Thymus (tissue), 11 donors: Measurements from ENCODE around the gene PLCH1. TPM values are rescaled to one million over a fixed set of nuclear protein-coding genes. Genes with fewer than 3 reads are reported as not detected.

Experiments used
- DNase-seq, 9 donors: peaks; one replicate each; pipeline ENCODE4 v3.0.0-alpha.2; 2013; ENCODE audit warnings: low spot score in 9 of 9, low read depth in 6 of 9, missing footprints in 1 of 9
- H3K27ac ChIP-seq, 2 donors: one replicate each; pipeline ENCODE4 v1.5.1; 2013; ENCODE audit warnings: control low read depth in 1 of 2, low read depth in 1 of 2, low read length in 1 of 2, mild to moderate bottlenecking in 1 of 2, moderate library complexity in 1 of 2
- H3K27me3 ChIP-seq, 2 donors: one replicate each; pipeline ENCODE4 v1.5.1; 2013; ENCODE audit warnings: low read length in 1 of 2; ENCODE audit not compliant: control insufficient read depth in 2 of 2, insufficient read depth in 1 of 2
- H3K36me3 ChIP-seq, 2 donors: one replicate each; pipeline ENCODE4 v1.5.1; 2013; ENCODE audit warnings: low read length in 1 of 2, mild to moderate bottlenecking in 1 of 2, moderate library complexity in 1 of 2; ENCODE audit not compliant: control insufficient read depth in 2 of 2, insufficient read depth in 2 of 2
- H3K4me1 ChIP-seq, 2 donors: one replicate each; pipeline ENCODE4 v1.5.1; 2013; ENCODE audit warnings: low read length in 2 of 2; ENCODE audit not compliant: control insufficient read depth in 2 of 2, insufficient read depth in 2 of 2
- H3K4me3 ChIP-seq, 2 donors: one replicate each; pipeline ENCODE4 v1.5.1; 2013; ENCODE audit warnings: low read length in 2 of 2, control low read depth in 1 of 2, mild to moderate bottlenecking in 1 of 2
- H3K9me3 ChIP-seq, 2 donors: one replicate each; pipeline ENCODE4 v1.5.1; 2013; ENCODE audit warnings: low read length in 1 of 2, mild to moderate bottlenecking in 1 of 2; ENCODE audit not compliant: control insufficient read depth in 2 of 2, insufficient read depth in 1 of 2
- WGBS: extraction: QIAGEN DNeasy Blood & Tissue Kit; methylation state at CpG from one replicate; pipeline ENCODE4 v1.1.7; 2013; 5-methylcytosine and 5-hydroxymethylcytosine counted together
- polyA plus RNA-seq: library from polyadenylated mRNA; stranded (reverse); fragments of 200-250 nt; gene quantifications from one replicate; pipeline ENCODE4 v1.2.3, GENCODE V29; 2013
- total RNA-seq: library from RNA; stranded (reverse); fragments of 120-200 nt; gene quantifications from one replicate; pipeline ENCODE4 v1.2.4, GENCODE V29; 2013
- donor health status: healthy.

PLCH1 gene
- total and polyA plus RNA-seq, 2 donors = 7.6 to 29.3 TPM

DNA sequence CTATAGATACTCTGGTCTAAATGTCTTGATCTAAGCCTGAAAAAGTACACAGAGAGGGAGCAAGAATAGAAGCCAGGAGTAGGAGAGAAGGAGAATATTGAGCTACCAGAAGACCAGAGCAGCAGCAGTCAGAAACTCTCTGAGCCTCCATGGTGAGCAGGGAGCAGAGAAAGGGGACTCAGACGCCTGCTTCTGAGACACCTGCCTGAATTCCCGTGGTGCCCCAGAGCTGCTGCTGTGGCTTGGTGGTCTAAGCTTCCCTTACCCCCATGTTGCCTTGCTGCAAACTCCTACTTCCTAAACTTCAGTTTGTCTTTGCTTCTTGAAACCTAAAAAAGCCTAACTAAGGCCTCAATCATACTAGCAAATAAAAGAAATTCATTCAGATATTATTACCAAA, 356.5 kb downstream of the PLCH1 start:
- no peak overlapping the region for H3K4me3 ChIP-seq
- H3K4me1 ChIP-seq = no peaks in the 10 kb centered on the region
- H3K36me3 ChIP-seq = no peaks in the 10 kb centered on the region
- DNase-seq = peak in 1 of 9 donors; percentile 7
- WGBS = 31% methylated on average over 2 of the region's 2 CpGs
- H3K27me3 ChIP-seq = no peaks in the 10 kb centered on the region
- no peak overlapping the region for H3K27ac ChIP-seq
- no peaks in the 10 kb centered on the region for H3K9me3 ChIP-seq

DNA sequence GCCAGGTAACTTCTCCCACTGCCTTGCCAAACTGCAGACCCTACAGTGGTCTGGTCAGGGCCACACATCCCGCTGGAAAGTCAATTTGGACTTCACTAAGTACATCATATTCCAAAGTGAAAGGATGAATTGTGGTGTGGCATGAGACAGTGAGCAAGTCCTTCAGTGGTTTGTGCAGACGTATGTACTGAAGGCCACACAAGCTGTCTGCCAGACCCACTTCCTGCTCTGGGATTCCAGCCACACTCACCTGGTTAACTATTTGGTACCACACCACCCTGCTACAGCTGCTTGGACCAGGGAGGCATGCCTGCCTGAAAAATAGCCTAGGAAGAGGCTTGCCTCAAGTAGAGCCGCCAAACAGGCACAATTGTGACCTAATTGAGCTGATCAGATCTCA, 357.3 kb downstream of the PLCH1 start:
- Histone ChIP-seq H3K4me1 (no peaks in the 10 kb centered on the region), H3K4me3 (no peak overlapping the region), H3K9me3 (no peaks in the 10 kb centered on the region), H3K27ac (no peak overlapping the region), H3K36me3 (no peaks in the 10 kb centered on the region), H3K27me3 (no peaks in the 10 kb centered on the region)
- 81% methylated on average over 3 of the region's 3 CpGs for WGBS
- no peak for DNase-seq

GRCh38 chr3:155386919-155387318, 358.0 kb downstream of the PLCH1 start:
- no peak for DNase-seq
- Histone ChIP-seq H3K27ac (no peak overlapping the region), H3K36me3 (no peaks in the 10 kb centered on the region), H3K9me3 (no peaks in the 10 kb centered on the region), H3K4me1 (no peaks in the 10 kb centered on the region), H3K4me3 (no peak overlapping the region), H3K27me3 (no peaks in the 10 kb centered on the region)
- 74% methylated on average over 8 of the region's 8 CpGs for WGBS

GRCh38 chr3:155385896-155386625, 358.8 kb downstream of the PLCH1 start:
- no peaks in the 10 kb centered on the region for H3K36me3 ChIP-seq
- 96% methylated on average over 4 of the region's 4 CpGs for WGBS
- H3K27ac ChIP-seq = no peak overlapping the region
- H3K9me3 ChIP-seq = no peaks in the 10 kb centered on the region
- no peak for DNase-seq
- no peaks in the 10 kb centered on the region for H3K27me3 ChIP-seq
- no peaks in the 10 kb centered on the region for H3K4me1 ChIP-seq
- no peak overlapping the region for H3K4me3 ChIP-seq

GRCh38 chr3:155382396-155383042, 362.4 kb downstream of the PLCH1 start:
- peak in 6 of 9 donors; percentile 6 to 50 (median 22) for DNase-seq
- 78% methylated on average over 6 of the region's 6 CpGs for WGBS

GRCh38 chr3:155377847-155378246, 367.0 kb downstream of the PLCH1 start:
- no peak for DNase-seq
- Histone ChIP-seq H3K36me3 (no peaks in the 10 kb centered on the region), H3K9me3 (no peaks in the 10 kb centered on the region), H3K27ac (no peak overlapping the region), H3K4me1 (no peaks in the 10 kb centered on the region), H3K4me3 (no peak overlapping the region), H3K27me3 (no peaks in the 10 kb centered on the region)
- 94% methylated on average over 1 of the region's 1 CpG for WGBS

More at GRCh38 chr3:155382396-155383042, 362.4 kb downstream of the PLCH1 start:
- Histone ChIP-seq H3K9me3 (no peaks in the 10 kb centered on the region), H3K27me3 (no peaks in the 10 kb centered on the region), H3K27ac (no peak overlapping the region), H3K36me3 (no peaks in the 10 kb centered on the region), H3K4me1 (no peaks in the 10 kb centered on the region), H3K4me3 (no peak overlapping the region)

- Histone ChIP-seq H3K36me3 (no peaks in the 10 kb centered on the region), H3K9me3 (no peaks in the 10 kb centered on the region), H3K4me1 (no peaks in the 10 kb centered on the region), H3K27ac (no peak overlapping the region), H3K27me3 (no peaks in the 10 kb centered on the region), H3K4me3 (no peak overlapping the region)
- DNase-seq = no peak
- 94% methylated on average over 2 of the region's 2 CpGs for WGBS
These were observed 367.8 kb downstream of the PLCH1 start for GRCh38 chr3:155377071-155377470.

GRCh38 chr3:155372281-155372680, 372.6 kb downstream of the PLCH1 start:
- no peak overlapping the region for H3K27ac ChIP-seq
- H3K4me3 ChIP-seq = no peak overlapping the region
- no peaks in the 10 kb centered on the region for H3K36me3 ChIP-seq
- no peaks in the 10 kb centered on the region for H3K27me3 ChIP-seq
- WGBS = 98% methylated on average over 1 of the region's 1 CpG
- H3K4me1 ChIP-seq = no peaks in the 10 kb centered on the region
- DNase-seq = no peak
- no peaks in the 10 kb centered on the region for H3K9me3 ChIP-seq

GRCh38 chr3:155370764-155371503, 373.9 kb downstream of the PLCH1 start:
- WGBS = 85% methylated on average over 4 of the region's 4 CpGs
- Histone ChIP-seq H3K9me3 (no peaks in the 10 kb centered on the region), H3K4me1 (no peaks in the 10 kb centered on the region), H3K27ac (no peak overlapping the region), H3K4me3 (no peak overlapping the region), H3K36me3 (no peaks in the 10 kb centered on the region), H3K27me3 (no peaks in the 10 kb centered on the region)
- no peak for DNase-seq
